Measurements from ENCODE around the gene MTCH1.

Gene MTCH1

GRCh38 chr6:36970892-36971842 lies 14.8 kb downstream of the MTCH1 start:
- DNase-seq (ENCODE audit: low read depth in 2 of 2) = no peak

GRCh38 chr6:36969988-36970891 lies 15.8 kb downstream of the MTCH1 start:
- no peak for DNase-seq (ENCODE audit: low read depth in 2 of 2)

GRCh38 chr6:36969240-36969691 lies 16.7 kb downstream of the MTCH1 start:
- DNase-seq (ENCODE audit: low read depth in 2 of 2) = no peak

- DNase-seq (ENCODE audit: low read depth in 2 of 2) = no peak
Measured at GRCh38 chr6:36968266-36968977, 17.6 kb downstream of the MTCH1 start.

GRCh38 chr6:36967757-36968156 lies 18.2 kb downstream of the MTCH1 start:
- DNase-seq (ENCODE audit: low read depth in 2 of 2) = no peak

GRCh38 chr6:36967301-36967700 lies 18.7 kb downstream of the MTCH1 start:
- DNase-seq (ENCODE audit: low read depth in 2 of 2) = no peak

GRCh38 chr6:36964908-36965307 lies 21.1 kb downstream of the MTCH1 start:
- no peak for DNase-seq (ENCODE audit: low read depth in 2 of 2)

GRCh38 chr6:36964349-36964748 lies 21.6 kb downstream of the MTCH1 start:
- DNase-seq (ENCODE audit: low read depth in 2 of 2) = no peak

GRCh38 chr6:36963451-36964290 lies 22.3 kb downstream of the MTCH1 start:
- DNase-seq (ENCODE audit: low read depth in 2 of 2) = no peak

- peak; percentile 59 to 61 for DNase-seq (ENCODE audit: low read depth in 2 of 2)
Measured at GRCh38 chr6:36962874-36963273, 23.1 kb downstream of the MTCH1 start.

- DNase-seq (ENCODE audit: low read depth in 2 of 2) = no peak
Measured at GRCh38 chr6:36961441-36962435, 24.3 kb downstream of the MTCH1 start.

- DNase-seq (ENCODE audit: low read depth in 2 of 2) = no peak
Measured at GRCh38 chr6:36959555-36960250, 26.3 kb downstream of the MTCH1 start.

- no peak for DNase-seq (ENCODE audit: low read depth in 2 of 2)
Measured at GRCh38 chr6:36958775-36959554, 27.0 kb downstream of the MTCH1 start.

GRCh38 chr6:36957773-36958271 lies 28.2 kb downstream of the MTCH1 start:
- no peak for DNase-seq (ENCODE audit: low read depth in 2 of 2)

- DNase-seq (ENCODE audit: low read depth in 2 of 2) = no peak
Measured at GRCh38 chr6:36956446-36956820, 29.6 kb downstream of the MTCH1 start.

- no peak for DNase-seq (ENCODE audit: low read depth in 2 of 2)
Measured at GRCh38 chr6:36955671-36956445, 30.1 kb downstream of the MTCH1 start.

GRCh38 chr6:36955136-36955535 lies 30.9 kb downstream of the MTCH1 start:
- no peak for DNase-seq (ENCODE audit: low read depth in 2 of 2)
